Measurements from ENCODE around the gene DAAM1.

DAAM1 gene

DNA sequence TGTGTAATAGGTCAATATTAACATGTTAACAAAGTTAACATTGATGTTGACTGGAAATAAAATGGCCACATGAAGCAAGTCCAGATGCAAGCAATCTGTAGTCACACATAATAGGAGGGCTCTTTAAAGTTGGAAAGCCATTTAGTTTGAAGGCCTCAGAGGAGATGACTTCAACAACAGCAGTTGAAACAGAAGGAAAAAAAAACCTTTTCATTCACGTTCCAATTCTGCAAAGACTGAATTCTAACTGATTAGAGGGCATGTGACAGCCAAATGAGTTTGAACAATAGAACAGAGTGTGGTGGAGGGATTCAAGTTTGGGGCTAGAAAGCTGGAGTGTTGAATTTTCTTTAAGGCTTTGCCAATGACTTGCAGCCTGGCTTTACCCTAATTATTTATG is 41.5 kb upstream of the DAAM1 start:
- Histone ChIP-seq H2BK15ac (ENCODE audit: low read length) (no peak overlapping the region), H3K27ac (replicated peaks; ENCODE audit: low read length) (no peak overlapping the region)

DNA sequence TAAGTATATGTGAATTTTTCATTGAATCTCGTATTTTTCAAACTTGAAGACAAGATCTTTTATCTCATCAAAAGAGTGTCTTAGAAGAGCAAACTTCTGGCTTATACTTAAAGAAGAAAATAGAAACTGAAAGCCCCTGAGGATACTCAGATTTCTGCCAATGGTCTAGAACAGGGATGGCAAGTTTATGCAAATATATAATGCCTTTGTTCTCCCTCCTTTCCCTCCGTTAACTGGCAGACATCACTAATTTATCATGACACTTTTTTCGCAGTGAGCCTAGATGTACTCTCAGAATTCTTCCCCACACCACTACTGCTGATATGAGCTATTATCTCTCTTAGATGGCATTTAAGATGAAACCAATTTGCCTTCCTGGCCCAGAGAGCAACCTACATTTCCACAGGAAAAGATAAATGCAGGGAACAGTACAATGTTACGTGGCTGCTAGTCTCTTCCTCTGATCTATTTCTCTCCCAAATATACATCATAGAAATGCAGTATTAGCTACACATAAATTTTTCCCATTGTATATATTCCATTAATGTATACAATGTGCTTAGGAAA is 40.0 kb upstream of the DAAM1 start:
- Histone ChIP-seq H2AK5ac (ENCODE audit: low read depth, low read length) (no peak overlapping the region), H3K27me3 (ENCODE audit: control insufficient read depth in 3 of 3, insufficient read depth in 3 of 3, low read depth in 1 of 3, low read length in 3 of 3) (no peaks in the 10 kb centered on the region), H3K4me2 (ENCODE audit: insufficient read depth, low read length, poor library complexity, severe bottlenecking) (no peak overlapping the region), H2BK5ac (ENCODE audit: low read length) (no peak overlapping the region), H2AFZ (ENCODE audit: low read length) (no peak overlapping the region), H4K8ac (ENCODE audit: low read depth, low read length) (no peak overlapping the region), H3K4me1 (ENCODE audit: control insufficient read depth in 2 of 2, insufficient read depth in 1 of 2, low read depth in 1 of 2, low read length in 2 of 2) (peaks cover 2 to 5% of the 10 kb centered on the region in 2 donors), H3K18ac (ENCODE audit: low read length) (no peak overlapping the region), H2BK15ac (ENCODE audit: low read length) (no peak overlapping the region), H3K4ac (ENCODE audit: low read length) (no peak overlapping the region), H3K14ac (ENCODE audit: low read length) (no peak overlapping the region), H3K36me3 (replicated peaks in 1 of 2; ENCODE audit: control insufficient read depth in 2 of 2, insufficient read depth in 2 of 2, low read length in 2 of 2) (no peaks in the 10 kb centered on the region), H3K9me3 (replicated peaks in 1 of 2; ENCODE audit: control insufficient read depth in 2 of 2, insufficient read depth in 1 of 2, low read depth in 1 of 2, low read length in 2 of 2) (no peaks in the 10 kb centered on the region), H2BK120ac (ENCODE audit: low read depth, low read length) (no peak overlapping the region), H3K23ac (ENCODE audit: low read depth, low read length, poor library complexity) (no peak overlapping the region), H3K9ac (ENCODE audit: low read depth, low read length, poor library complexity) (no peak overlapping the region), H3K4me3 (ENCODE audit: low read length in 2 of 2) (no peak overlapping the region), H3K79me1 (ENCODE audit: low read depth, low read length) (no peaks in the 10 kb centered on the region), H3K27ac (replicated peaks; ENCODE audit: low read length) (no peak overlapping the region), H2BK12ac (ENCODE audit: low read length) (no peak overlapping the region), H4K91ac (ENCODE audit: low read depth, low read length, poor library complexity) (no peak overlapping the region)
- DNase-seq (ENCODE audit: low spot score) = no peak
- no CpG with 5 or more reads among the region's 4 CpGs for WGBS, 2 donors (ENCODE audit: extremely low coverage in 2 of 2, insufficient read length in 2 of 2, insufficient replicate concordance in 1 of 2)

More for the DNA sequence above, 41.5 kb upstream of the DAAM1 start:
- Histone ChIP-seq H3K4me2 (ENCODE audit: insufficient read depth, low read length, poor library complexity, severe bottlenecking) (no peak overlapping the region), H3K23ac (ENCODE audit: low read depth, low read length, poor library complexity) (no peak overlapping the region), H3K9ac (ENCODE audit: low read depth, low read length, poor library complexity) (no peak overlapping the region), H3K14ac (ENCODE audit: low read length) (no peak overlapping the region), H2BK5ac (ENCODE audit: low read length) (no peak overlapping the region), H3K4ac (ENCODE audit: low read length) (no peak overlapping the region), H4K8ac (ENCODE audit: low read depth, low read length) (no peak overlapping the region), H2BK12ac (ENCODE audit: low read length) (no peak overlapping the region), H3K9me3 (replicated peaks in 1 of 2; ENCODE audit: control insufficient read depth in 2 of 2, insufficient read depth in 1 of 2, low read depth in 1 of 2, low read length in 2 of 2) (no peaks in the 10 kb centered on the region), H3K18ac (ENCODE audit: low read length) (no peak overlapping the region), H2AK5ac (ENCODE audit: low read depth, low read length) (no peak overlapping the region), H2BK120ac (ENCODE audit: low read depth, low read length) (no peak overlapping the region), H3K4me3 (ENCODE audit: low read length in 2 of 2) (no peak overlapping the region), H3K36me3 (replicated peaks in 1 of 2; ENCODE audit: control insufficient read depth in 2 of 2, insufficient read depth in 2 of 2, low read length in 2 of 2) (no peaks in the 10 kb centered on the region), H3K79me1 (ENCODE audit: low read depth, low read length) (no peaks in the 10 kb centered on the region), H2AFZ (ENCODE audit: low read length) (peak overlapping the region; percentile 64), H3K27me3 (ENCODE audit: control insufficient read depth in 3 of 3, insufficient read depth in 3 of 3, low read depth in 1 of 3, low read length in 3 of 3) (no peaks in the 10 kb centered on the region), H4K91ac (ENCODE audit: low read depth, low read length, poor library complexity) (no peak overlapping the region), H3K4me1 (ENCODE audit: control insufficient read depth in 2 of 2, insufficient read depth in 1 of 2, low read depth in 1 of 2, low read length in 2 of 2) (peaks cover 2 to 5% of the 10 kb centered on the region in 2 donors)
- no peak for DNase-seq (ENCODE audit: low spot score)
- no CpG with 5 or more reads among the region's 1 CpG for WGBS, 2 donors (ENCODE audit: extremely low coverage in 2 of 2, insufficient read length in 2 of 2, insufficient replicate concordance in 1 of 2)

DNA sequence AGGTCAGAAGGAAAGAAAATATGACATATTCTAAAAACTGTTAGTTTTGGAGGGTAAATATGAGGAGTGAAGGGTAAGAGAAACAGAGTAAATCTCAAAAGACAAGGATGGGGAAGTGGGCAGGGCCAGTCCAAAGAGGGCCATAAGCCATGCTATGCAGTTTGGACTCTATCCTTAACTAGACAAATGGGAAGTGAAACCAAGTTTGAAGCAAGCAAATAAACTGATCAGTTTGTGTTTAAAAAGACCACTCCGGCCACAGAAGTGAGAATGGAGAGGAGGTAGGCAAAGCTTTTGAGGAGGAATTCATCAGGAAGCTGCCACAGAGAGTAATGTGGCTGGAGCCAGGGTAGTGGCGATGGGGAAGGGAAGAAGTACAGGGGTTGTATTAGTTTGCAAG is 37.5 kb upstream of the DAAM1 start:
- no peak overlapping the region for H4K91ac ChIP-seq (ENCODE audit: low read depth, low read length, poor library complexity)
- WGBS, 2 donors (ENCODE audit: extremely low coverage in 2 of 2, insufficient read length in 2 of 2, insufficient replicate concordance in 1 of 2) = no CpG with 5 or more reads among the region's 2 CpGs
- H2BK15ac ChIP-seq (ENCODE audit: low read length) = no peak overlapping the region
- H3K9ac ChIP-seq (ENCODE audit: low read depth, low read length, poor library complexity) = no peak overlapping the region
- H2BK5ac ChIP-seq (ENCODE audit: low read length) = no peak overlapping the region
- no peaks in the 10 kb centered on the region for H3K27me3 ChIP-seq (ENCODE audit: control insufficient read depth in 3 of 3, insufficient read depth in 3 of 3, low read depth in 1 of 3, low read length in 3 of 3)
- H3K18ac ChIP-seq (ENCODE audit: low read length) = no peak overlapping the region
- H3K36me3 ChIP-seq (replicated peaks in 1 of 2; ENCODE audit: control insufficient read depth in 2 of 2, insufficient read depth in 2 of 2, low read length in 2 of 2) = no peaks in the 10 kb centered on the region
- H3K4me3 ChIP-seq (ENCODE audit: low read length in 2 of 2) = no peak overlapping the region
- H3K4me2 ChIP-seq (ENCODE audit: insufficient read depth, low read length, poor library complexity, severe bottlenecking) = no peak overlapping the region
- no peak overlapping the region for H2AK5ac ChIP-seq (ENCODE audit: low read depth, low read length)
- H3K9me3 ChIP-seq (replicated peaks in 1 of 2; ENCODE audit: control insufficient read depth in 2 of 2, insufficient read depth in 1 of 2, low read depth in 1 of 2, low read length in 2 of 2) = no peaks in the 10 kb centered on the region
- H2AFZ ChIP-seq (ENCODE audit: low read length) = no peak overlapping the region
- H3K4me1 ChIP-seq (ENCODE audit: control insufficient read depth in 2 of 2, insufficient read depth in 1 of 2, low read depth in 1 of 2, low read length in 2 of 2) = peaks cover 2 to 5% of the 10 kb centered on the region in 2 donors
- H3K27ac ChIP-seq (replicated peaks; ENCODE audit: low read length) = no peak overlapping the region
- H3K14ac ChIP-seq (ENCODE audit: low read length) = no peak overlapping the region
- no peak overlapping the region for H3K4ac ChIP-seq (ENCODE audit: low read length)
- H2BK120ac ChIP-seq (ENCODE audit: low read depth, low read length) = no peak overlapping the region
- H3K23ac ChIP-seq (ENCODE audit: low read depth, low read length, poor library complexity) = no peak overlapping the region
- DNase-seq (ENCODE audit: low spot score) = no peak
- no peak overlapping the region for H4K8ac ChIP-seq (ENCODE audit: low read depth, low read length)
- H3K79me1 ChIP-seq (ENCODE audit: low read depth, low read length) = no peaks in the 10 kb centered on the region
- H2BK12ac ChIP-seq (ENCODE audit: low read length) = no peak overlapping the region

DNA sequence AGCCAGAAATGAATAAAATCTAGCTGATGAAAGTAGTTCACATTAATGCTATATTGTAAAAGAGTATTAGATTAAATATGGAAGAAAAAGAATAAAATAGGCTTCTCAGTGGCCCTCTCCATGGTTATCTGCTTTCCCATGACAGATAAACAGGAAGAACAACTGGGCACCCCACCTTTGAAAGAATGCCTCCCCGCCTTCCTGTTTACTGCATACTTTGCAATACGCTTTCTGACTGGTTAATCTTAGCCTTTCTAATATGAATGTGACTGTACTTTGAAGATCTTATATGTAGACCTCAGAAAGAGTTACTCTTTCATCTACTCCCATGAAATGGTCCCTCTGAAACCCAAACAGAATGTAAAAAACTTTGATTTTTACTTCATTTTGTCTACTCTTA is 34.1 kb upstream of the DAAM1 start:
- Histone ChIP-seq H3K14ac (ENCODE audit: low read length) (no peak overlapping the region), H2BK120ac (ENCODE audit: low read depth, low read length) (no peak overlapping the region), H3K27ac (replicated peaks; ENCODE audit: low read length) (no peak overlapping the region), H2BK15ac (ENCODE audit: low read length) (no peak overlapping the region), H2BK5ac (ENCODE audit: low read length) (no peak overlapping the region), H3K4me2 (ENCODE audit: insufficient read depth, low read length, poor library complexity, severe bottlenecking) (no peak overlapping the region), H3K18ac (ENCODE audit: low read length) (no peak overlapping the region), H2AK5ac (ENCODE audit: low read depth, low read length) (no peak overlapping the region), H3K27me3 (ENCODE audit: control insufficient read depth in 3 of 3, insufficient read depth in 3 of 3, low read depth in 1 of 3, low read length in 3 of 3) (no peaks in the 10 kb centered on the region), H3K23ac (ENCODE audit: low read depth, low read length, poor library complexity) (no peak overlapping the region), H3K4me3 (ENCODE audit: low read length in 2 of 2) (no peak overlapping the region), H3K36me3 (replicated peaks in 1 of 2; ENCODE audit: control insufficient read depth in 2 of 2, insufficient read depth in 2 of 2, low read length in 2 of 2) (no peaks in the 10 kb centered on the region), H3K4ac (ENCODE audit: low read length) (no peak overlapping the region), H3K9me3 (replicated peaks in 1 of 2; ENCODE audit: control insufficient read depth in 2 of 2, insufficient read depth in 1 of 2, low read depth in 1 of 2, low read length in 2 of 2) (no peaks in the 10 kb centered on the region), H2AFZ (ENCODE audit: low read length) (no peak overlapping the region), H2BK12ac (ENCODE audit: low read length) (no peak overlapping the region), H4K91ac (ENCODE audit: low read depth, low read length, poor library complexity) (no peak overlapping the region), H3K4me1 (ENCODE audit: control insufficient read depth in 2 of 2, insufficient read depth in 1 of 2, low read depth in 1 of 2, low read length in 2 of 2) (no peaks in the 10 kb centered on the region), H3K79me1 (ENCODE audit: low read depth, low read length) (no peaks in the 10 kb centered on the region), H4K8ac (ENCODE audit: low read depth, low read length) (no peak overlapping the region), H3K9ac (ENCODE audit: low read depth, low read length, poor library complexity) (no peak overlapping the region)
- DNase-seq (ENCODE audit: low spot score) = no peak
- no CpG with 5 or more reads among the region's 2 CpGs for WGBS, 2 donors (ENCODE audit: extremely low coverage in 2 of 2, insufficient read length in 2 of 2, insufficient replicate concordance in 1 of 2)
